GM12875 (cell line): ENCODE data around the gene RSU1.

Experiments
- H3K4me3 ChIP-seq: one replicate; pipeline ENCODE4 v1.5.1; 2011; ENCODE audit warnings: low read depth, low read length, control low read depth
- TF ChIP-seq, protein P1 (sequence below): IDR thresholded peaks from 2 replicates; pipeline ENCODE4 v1.5.1; 2011; ENCODE audit warnings: low read depth, mild to moderate bottlenecking, control low read depth, inconsistent platforms, low read length, moderate library complexity, borderline replicate concordance; ENCODE audit not compliant: insufficient read depth

The RSU1 gene

DNA sequence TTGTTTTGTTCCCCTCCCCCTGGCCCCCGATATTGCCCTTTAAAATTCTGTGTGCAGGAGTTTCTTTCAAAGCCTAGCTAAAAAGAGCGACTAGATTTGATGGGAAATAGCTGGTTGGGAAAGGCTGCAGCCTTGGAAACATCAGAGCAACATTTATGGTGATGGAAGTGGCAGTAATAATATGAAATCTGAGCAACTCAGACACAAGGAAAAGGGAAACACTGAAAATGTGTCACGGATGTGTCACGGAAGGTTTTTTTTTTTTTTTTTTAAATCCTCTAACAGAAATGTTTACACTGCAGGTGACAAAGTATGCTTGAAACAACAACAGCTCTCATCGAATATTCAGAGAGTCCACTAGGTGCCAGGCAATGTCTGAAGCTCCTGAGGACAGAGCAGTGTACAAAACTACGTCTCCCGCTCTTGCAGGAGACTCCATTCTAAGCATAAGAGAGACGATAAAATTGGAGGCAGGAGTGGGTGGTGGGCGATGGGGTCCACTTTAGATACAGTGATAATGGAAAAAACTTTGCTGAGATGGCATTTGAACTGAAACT is 143.0 kb downstream of the RSU1 start:
- TF ChIP-seq, protein P1, sequence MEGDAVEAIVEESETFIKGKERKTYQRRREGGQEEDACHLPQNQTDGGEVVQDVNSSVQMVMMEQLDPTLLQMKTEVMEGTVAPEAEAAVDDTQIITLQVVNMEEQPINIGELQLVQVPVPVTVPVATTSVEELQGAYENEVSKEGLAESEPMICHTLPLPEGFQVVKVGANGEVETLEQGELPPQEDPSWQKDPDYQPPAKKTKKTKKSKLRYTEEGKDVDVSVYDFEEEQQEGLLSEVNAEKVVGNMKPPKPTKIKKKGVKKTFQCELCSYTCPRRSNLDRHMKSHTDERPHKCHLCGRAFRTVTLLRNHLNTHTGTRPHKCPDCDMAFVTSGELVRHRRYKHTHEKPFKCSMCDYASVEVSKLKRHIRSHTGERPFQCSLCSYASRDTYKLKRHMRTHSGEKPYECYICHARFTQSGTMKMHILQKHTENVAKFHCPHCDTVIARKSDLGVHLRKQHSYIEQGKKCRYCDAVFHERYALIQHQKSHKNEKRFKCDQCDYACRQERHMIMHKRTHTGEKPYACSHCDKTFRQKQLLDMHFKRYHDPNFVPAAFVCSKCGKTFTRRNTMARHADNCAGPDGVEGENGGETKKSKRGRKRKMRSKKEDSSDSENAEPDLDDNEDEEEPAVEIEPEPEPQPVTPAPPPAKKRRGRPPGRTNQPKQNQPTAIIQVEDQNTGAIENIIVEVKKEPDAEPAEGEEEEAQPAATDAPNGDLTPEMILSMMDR = no peak

GRCh38 chr10:16673443-16673842 is 143.8 kb downstream of the RSU1 start:
- H3K4me3 ChIP-seq = no peak overlapping the region
- TF ChIP-seq, protein P1 = no peak

More for the DNA sequence above, 143.0 kb downstream of the RSU1 start:
- no peak overlapping the region for H3K4me3 ChIP-seq

DNA sequence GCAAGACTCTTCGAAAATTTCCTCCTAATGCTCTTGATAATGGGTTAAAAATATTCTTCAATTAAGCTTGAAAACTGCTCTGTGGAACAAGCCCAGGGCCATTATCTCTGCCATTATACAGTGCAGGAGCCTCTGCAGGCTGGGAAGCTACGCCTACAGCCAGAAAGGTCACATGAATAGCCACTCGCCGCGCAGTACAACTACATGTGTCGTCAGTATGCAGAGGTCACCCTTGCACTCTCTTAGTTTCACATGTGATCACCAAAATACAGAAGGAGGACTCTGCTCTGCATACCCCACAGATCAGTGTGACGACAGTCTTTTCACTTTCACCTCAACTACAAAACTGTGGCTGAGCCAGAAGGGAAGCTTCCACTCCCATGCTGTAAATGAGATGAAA is 153.8 kb downstream of the RSU1 start:
- TF ChIP-seq, protein P1 = no peak

GRCh38 chr10:16662923-16663322 is 154.3 kb downstream of the RSU1 start:
- TF ChIP-seq, protein P1 = no peak
- H3K4me3 ChIP-seq = no peak overlapping the region

More for the DNA sequence above, 153.8 kb downstream of the RSU1 start:
- no peak overlapping the region for H3K4me3 ChIP-seq

GRCh38 chr10:16656895-16657294 is 160.3 kb downstream of the RSU1 start:
- no peak overlapping the region for H3K4me3 ChIP-seq
- TF ChIP-seq, protein P1 = no peak

DNA sequence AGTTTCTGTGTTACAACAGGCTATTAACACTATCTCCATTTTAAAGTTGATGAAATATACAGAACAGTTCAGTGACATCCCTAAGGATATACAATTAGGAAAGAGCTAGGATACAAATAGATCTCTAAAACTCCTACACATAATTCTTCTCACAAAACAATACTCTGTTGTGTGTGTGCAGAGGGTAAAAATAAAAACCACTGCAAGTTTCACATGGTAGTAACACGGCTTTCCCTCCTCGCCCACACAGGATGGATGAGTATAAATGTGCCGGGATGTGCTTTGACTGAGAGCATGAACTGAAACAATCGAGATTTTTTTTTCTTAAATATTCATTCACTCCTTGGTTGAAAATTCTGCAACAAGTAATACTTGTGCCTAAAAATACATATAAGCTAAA is 164.0 kb downstream of the RSU1 start:
- TF ChIP-seq, protein P1 = no peak

GRCh38 chr10:16652154-16652553 is 165.1 kb downstream of the RSU1 start:
- H3K4me3 ChIP-seq = no peak overlapping the region

More for the DNA sequence above, 164.0 kb downstream of the RSU1 start:
- H3K4me3 ChIP-seq = no peak overlapping the region

More at GRCh38 chr10:16652154-16652553, 165.1 kb downstream of the RSU1 start:
- TF ChIP-seq, protein P1 = no peak
